WTC11 (cell line): ENCODE results near the gene MAML3. TPM values are rescaled to one million over a fixed set of nuclear protein-coding genes. Genes with fewer than 3 reads are reported as not detected.
A peak's percentile ranks its signal among the peaks of the same experiment; 100 is the strongest.

Experiments used
- ATAC-seq: fragments of 200-7000 bp; cut with Tn5 transposase; 2 replicates; pipeline ENCODE4 v1.10.0; 2021; ENCODE audit warnings: mild to moderate bottlenecking, moderate library complexity
- CTCF ChIA-PET: fragments of 300-600 bp; sonication (Branson Sonifier 250); formaldehyde crosslinking; loops from one replicate; lab custom pipeline; 2021; ENCODE audit warnings: antibody characterized with exemption; lab: Charles Lee
- POLR2A ChIA-PET: fragments of 350-600 bp; sonication (Branson Sonifier 250); formaldehyde crosslinking; loops from one replicate; lab custom pipeline; 2021; ENCODE audit warnings: antibody characterized with exemption; lab: Charles Lee
- DNase-seq: peaks from one replicate; pipeline ENCODE4 v3.0.0; 2021; ENCODE audit warnings: low spot score
- H3K27ac Mint-ChIP-seq: 2 replicates; pipeline ENCODE4 v1.8.0; 2021; ENCODE audit warnings: mixed read lengths
- H3K27me3 Mint-ChIP-seq: 2 replicates; pipeline ENCODE4 v1.8.0; 2021; ENCODE audit warnings: low read depth, mild to moderate bottlenecking, moderate library complexity, mixed read lengths
- H3K36me3 Mint-ChIP-seq: 2 replicates; pipeline ENCODE4 v1.8.0; 2021; ENCODE audit warnings: mixed read lengths
- H3K4me1 Mint-ChIP-seq: 2 replicates; pipeline ENCODE4 v1.8.0; 2022; ENCODE audit warnings: mixed read lengths
- H3K4me3 Mint-ChIP-seq: 2 replicates; pipeline ENCODE4 v1.8.0; 2021; ENCODE audit warnings: mild to moderate bottlenecking, moderate library complexity, mixed read lengths
- H3K9me3 Mint-ChIP-seq: 2 replicates; pipeline ENCODE4 v1.8.0; 2021; ENCODE audit warnings: mixed read lengths
- CREM ChIP-seq: sonication (generic); formaldehyde crosslinking; IDR thresholded peaks from 2 replicates; pipeline ENCODE4 v1.8.1; 2022; ENCODE audit warnings: mild to moderate bottlenecking, missing genetic modification reagents, moderate library complexity
- ESRRA ChIP-seq: sonication (generic); formaldehyde crosslinking; IDR thresholded peaks from 2 replicates; pipeline ENCODE4 v1.8.1; 2022; ENCODE audit warnings: mild to moderate bottlenecking, missing genetic modification reagents, borderline replicate concordance
- FOXJ3 ChIP-seq: sonication (generic); formaldehyde crosslinking; IDR thresholded peaks from 2 replicates; pipeline ENCODE4 v1.9.0; 2021; ENCODE audit warnings: missing genetic modification reagents, mild to moderate bottlenecking, borderline replicate concordance
- HMGA2 ChIP-seq: fragments of 250-450 bp; sonication (Bioruptor Pico); IDR thresholded peaks from 2 replicates; pipeline ENCODE4 v1.4.0; 2021; ENCODE audit warnings: mild to moderate bottlenecking, moderate library complexity
- MXD4 ChIP-seq: fragments of 250-450 bp; sonication (Bioruptor Pico); IDR thresholded peaks from 2 replicates; pipeline ENCODE4 v1.8.0; 2021; ENCODE audit warnings: mild to moderate bottlenecking, moderate library complexity, borderline replicate concordance
- RELA ChIP-seq: sonication (generic); formaldehyde crosslinking; IDR thresholded peaks from 2 replicates; pipeline ENCODE4 v1.8.1; 2022; ENCODE audit warnings: missing genetic modification reagents, mild to moderate bottlenecking, borderline replicate concordance
- SP1 ChIP-seq: sonication (generic); formaldehyde crosslinking; conservative IDR thresholded peaks from 2 replicates; pipeline ENCODE4 v1.8.1; 2022; ENCODE audit warnings: missing genetic modification reagents
- TP53 ChIP-seq: sonication (generic); formaldehyde crosslinking; IDR thresholded peaks from 2 replicates; pipeline ENCODE4 v1.8.1; 2023; ENCODE audit warnings: mild to moderate bottlenecking, missing genetic modification reagents
- ZBTB21 ChIP-seq: sonication (generic); formaldehyde crosslinking; IDR thresholded peaks from 2 replicates; pipeline ENCODE4 v1.8.1; 2023; ENCODE audit warnings: mild to moderate bottlenecking, missing genetic modification reagents, borderline replicate concordance
- ZNF138 ChIP-seq: sonication (generic); formaldehyde crosslinking; conservative IDR thresholded peaks from 2 replicates; pipeline ENCODE4 v1.8.1; 2022; ENCODE audit warnings: mild to moderate bottlenecking, moderate library complexity, missing genetic modification reagents
- ZNF232 ChIP-seq: sonication (generic); formaldehyde crosslinking; IDR thresholded peaks from 2 replicates; pipeline ENCODE4 v1.8.0; 2022; ENCODE audit warnings: mild to moderate bottlenecking, missing genetic modification reagents
- ZNF423 ChIP-seq: fragments of 250-450 bp; sonication (Bioruptor Pico); IDR thresholded peaks from 2 replicates; pipeline ENCODE4 v2.1.2; 2022; ENCODE audit warnings: mild to moderate bottlenecking, moderate library complexity
- total RNA-seq: library from RNA; stranded (reverse); gene quantifications from 3 replicates; pipeline ENCODE4 v1.2.3, GENCODE V29; 2021
- TF ChIP-seq, protein P1 (sequence below): sonication (generic); formaldehyde crosslinking; IDR thresholded peaks from 2 replicates; pipeline ENCODE4 v1.8.1; 2022; ENCODE audit warnings: low read depth, mild to moderate bottlenecking, moderate library complexity, missing genetic modification reagents, borderline replicate concordance
- TF ChIP-seq, protein P2 (sequence below): sonication (generic); formaldehyde crosslinking; IDR thresholded peaks from 2 replicates; pipeline ENCODE4 v1.8.0; 2022; ENCODE audit warnings: mild to moderate bottlenecking, missing genetic modification reagents
- TF ChIP-seq, protein P3 (sequence below): sonication (generic); formaldehyde crosslinking; IDR thresholded peaks from 2 replicates; pipeline ENCODE4 v1.8.1; 2023; ENCODE audit warnings: mild to moderate bottlenecking, missing genetic modification reagents, moderate library complexity
- TF ChIP-seq, protein P4 (sequence below): sonication (generic); formaldehyde crosslinking; IDR thresholded peaks from 2 replicates; pipeline ENCODE4 v1.8.0; 2023; ENCODE audit warnings: mild to moderate bottlenecking, missing genetic modification reagents
- TF ChIP-seq, protein P5 (sequence below): fragments of 250-450 bp; sonication (Bioruptor Pico); IDR thresholded peaks from 2 replicates; pipeline ENCODE4 v1.9.0; 2021; ENCODE audit warnings: mild to moderate bottlenecking
- TF ChIP-seq, protein P6 (sequence below): fragments of 250-450 bp; sonication (Bioruptor Pico); IDR thresholded peaks from 2 replicates; pipeline ENCODE4 v1.9.0; 2021; ENCODE audit warnings: mild to moderate bottlenecking, borderline replicate concordance
- TF ChIP-seq, protein P7 (sequence below): sonication (generic); formaldehyde crosslinking; IDR thresholded peaks from 2 replicates; pipeline ENCODE4 v1.8.0; 2022; ENCODE audit warnings: mild to moderate bottlenecking, missing genetic modification reagents
- TF ChIP-seq, protein P8 (sequence below): sonication (generic); formaldehyde crosslinking; IDR thresholded peaks from 2 replicates; pipeline ENCODE4 v1.8.0; 2022; ENCODE audit warnings: mild to moderate bottlenecking, missing genetic modification reagents

MAML3 gene
- total RNA-seq, 1 experiment from 2014 or later: 7.4 TPM

DNA sequence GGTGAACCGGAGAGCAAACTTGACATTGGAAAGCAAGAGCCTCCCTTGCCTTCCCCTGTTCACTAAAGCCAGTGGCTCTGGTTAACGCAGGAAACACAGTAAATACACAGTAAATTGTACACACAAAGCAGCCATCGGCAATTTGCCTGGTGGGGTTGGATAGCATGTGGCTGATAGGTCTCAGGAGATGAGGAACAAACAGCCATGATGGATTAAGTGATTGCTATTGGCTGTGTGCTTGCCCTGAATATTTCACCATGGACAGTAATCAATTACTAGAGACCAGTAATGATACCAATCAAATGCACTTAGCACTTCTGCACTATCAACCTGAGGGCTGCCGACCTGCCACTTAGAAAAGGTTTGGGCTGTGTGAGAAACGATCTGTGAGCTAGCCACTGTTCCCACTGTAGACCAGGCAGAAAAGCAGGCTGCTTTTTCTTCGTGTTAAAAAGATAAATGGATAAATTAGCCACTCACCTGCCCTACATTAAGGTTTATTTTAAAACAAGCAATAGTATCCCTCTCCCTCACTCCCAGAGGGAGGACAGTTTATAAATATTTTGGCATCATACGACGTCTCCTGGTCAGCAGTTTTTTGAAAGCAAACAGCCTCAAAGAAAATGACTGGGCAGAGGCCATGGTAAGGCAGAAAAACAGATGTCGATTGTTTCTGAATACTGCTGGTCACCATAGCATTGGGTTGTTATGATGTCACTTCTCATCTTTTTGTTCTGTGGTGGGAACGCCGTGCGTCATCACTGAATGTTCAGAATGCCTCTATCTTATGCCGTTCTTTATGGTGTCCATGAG, 167.1 kb downstream of the MAML3 start (continued):
- TF ChIP-seq, protein P1, sequence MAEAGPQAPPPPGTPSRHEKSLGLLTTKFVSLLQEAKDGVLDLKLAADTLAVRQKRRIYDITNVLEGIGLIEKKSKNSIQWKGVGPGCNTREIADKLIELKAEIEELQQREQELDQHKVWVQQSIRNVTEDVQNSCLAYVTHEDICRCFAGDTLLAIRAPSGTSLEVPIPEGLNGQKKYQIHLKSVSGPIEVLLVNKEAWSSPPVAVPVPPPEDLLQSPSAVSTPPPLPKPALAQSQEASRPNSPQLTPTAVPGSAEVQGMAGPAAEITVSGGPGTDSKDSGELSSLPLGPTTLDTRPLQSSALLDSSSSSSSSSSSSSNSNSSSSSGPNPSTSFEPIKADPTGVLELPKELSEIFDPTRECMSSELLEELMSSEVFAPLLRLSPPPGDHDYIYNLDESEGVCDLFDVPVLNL (CRISPR knock-in tag): no peak
- TF ChIP-seq ZBTB21 (CRISPR knock-in tag): no peak
- TF ChIP-seq ZNF423: no peak
- TF ChIP-seq ESRRA (CRISPR knock-in tag): no peak
- TF ChIP-seq RELA (CRISPR knock-in tag): no peak
- TF ChIP-seq MXD4 (CRISPR knock-in tag): no peak

DNA sequence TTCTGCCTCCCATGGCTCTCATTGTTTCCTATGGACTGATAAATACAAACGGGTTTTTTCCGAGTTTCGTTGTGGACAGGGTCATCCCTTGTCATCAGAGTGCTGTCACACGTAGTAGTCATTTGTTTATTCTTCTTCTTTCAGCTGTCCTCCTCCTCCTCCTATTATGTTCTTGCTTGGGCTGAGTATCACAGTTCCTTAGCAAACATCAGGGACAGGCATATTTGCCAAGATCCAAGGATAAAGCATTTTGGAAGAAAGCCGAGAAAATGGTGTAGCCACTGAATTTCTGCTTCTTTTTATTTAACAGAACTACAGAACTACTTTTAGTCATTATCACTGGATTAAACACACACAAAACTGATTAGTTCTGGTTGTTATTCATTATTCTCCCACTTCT, 167.9 kb downstream of the MAML3 start:
- Mint-ChIP-seq H3K9me3 (no peaks in the 10 kb centered on the region), H3K4me3 (no peak overlapping the region), H3K27ac (peak overlapping the region; percentile 81; the same call in 1 of the 2 replicates), H3K27me3 (no peaks in the 10 kb centered on the region), H3K4me1 (peaks cover 24% of the 10 kb centered on the region), H3K36me3 (no peaks in the 10 kb centered on the region)
- DNase-seq (no peak), ATAC-seq (no peak)
- TF ChIP-seq, protein P2, sequence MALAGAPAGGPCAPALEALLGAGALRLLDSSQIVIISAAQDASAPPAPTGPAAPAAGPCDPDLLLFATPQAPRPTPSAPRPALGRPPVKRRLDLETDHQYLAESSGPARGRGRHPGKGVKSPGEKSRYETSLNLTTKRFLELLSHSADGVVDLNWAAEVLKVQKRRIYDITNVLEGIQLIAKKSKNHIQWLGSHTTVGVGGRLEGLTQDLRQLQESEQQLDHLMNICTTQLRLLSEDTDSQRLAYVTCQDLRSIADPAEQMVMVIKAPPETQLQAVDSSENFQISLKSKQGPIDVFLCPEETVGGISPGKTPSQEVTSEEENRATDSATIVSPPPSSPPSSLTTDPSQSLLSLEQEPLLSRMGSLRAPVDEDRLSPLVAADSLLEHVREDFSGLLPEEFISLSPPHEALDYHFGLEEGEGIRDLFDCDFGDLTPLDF: no peak
- no peak for TF ChIP-seq TP53 (CRISPR knock-in tag)
- TF ChIP-seq, protein P3, sequence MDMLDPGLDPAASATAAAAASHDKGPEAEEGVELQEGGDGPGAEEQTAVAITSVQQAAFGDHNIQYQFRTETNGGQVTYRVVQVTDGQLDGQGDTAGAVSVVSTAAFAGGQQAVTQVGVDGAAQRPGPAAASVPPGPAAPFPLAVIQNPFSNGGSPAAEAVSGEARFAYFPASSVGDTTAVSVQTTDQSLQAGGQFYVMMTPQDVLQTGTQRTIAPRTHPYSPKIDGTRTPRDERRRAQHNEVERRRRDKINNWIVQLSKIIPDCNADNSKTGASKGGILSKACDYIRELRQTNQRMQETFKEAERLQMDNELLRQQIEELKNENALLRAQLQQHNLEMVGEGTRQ (CRISPR knock-in tag): no peak
- TF ChIP-seq, protein P4, sequence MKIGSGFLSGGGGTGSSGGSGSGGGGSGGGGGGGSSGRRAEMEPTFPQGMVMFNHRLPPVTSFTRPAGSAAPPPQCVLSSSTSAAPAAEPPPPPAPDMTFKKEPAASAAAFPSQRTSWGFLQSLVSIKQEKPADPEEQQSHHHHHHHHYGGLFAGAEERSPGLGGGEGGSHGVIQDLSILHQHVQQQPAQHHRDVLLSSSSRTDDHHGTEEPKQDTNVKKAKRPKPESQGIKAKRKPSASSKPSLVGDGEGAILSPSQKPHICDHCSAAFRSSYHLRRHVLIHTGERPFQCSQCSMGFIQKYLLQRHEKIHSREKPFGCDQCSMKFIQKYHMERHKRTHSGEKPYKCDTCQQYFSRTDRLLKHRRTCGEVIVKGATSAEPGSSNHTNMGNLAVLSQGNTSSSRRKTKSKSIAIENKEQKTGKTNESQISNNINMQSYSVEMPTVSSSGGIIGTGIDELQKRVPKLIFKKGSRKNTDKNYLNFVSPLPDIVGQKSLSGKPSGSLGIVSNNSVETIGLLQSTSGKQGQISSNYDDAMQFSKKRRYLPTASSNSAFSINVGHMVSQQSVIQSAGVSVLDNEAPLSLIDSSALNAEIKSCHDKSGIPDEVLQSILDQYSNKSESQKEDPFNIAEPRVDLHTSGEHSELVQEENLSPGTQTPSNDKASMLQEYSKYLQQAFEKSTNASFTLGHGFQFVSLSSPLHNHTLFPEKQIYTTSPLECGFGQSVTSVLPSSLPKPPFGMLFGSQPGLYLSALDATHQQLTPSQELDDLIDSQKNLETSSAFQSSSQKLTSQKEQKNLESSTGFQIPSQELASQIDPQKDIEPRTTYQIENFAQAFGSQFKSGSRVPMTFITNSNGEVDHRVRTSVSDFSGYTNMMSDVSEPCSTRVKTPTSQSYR (CRISPR knock-in tag): no peak
- TF ChIP-seq, protein P5, sequence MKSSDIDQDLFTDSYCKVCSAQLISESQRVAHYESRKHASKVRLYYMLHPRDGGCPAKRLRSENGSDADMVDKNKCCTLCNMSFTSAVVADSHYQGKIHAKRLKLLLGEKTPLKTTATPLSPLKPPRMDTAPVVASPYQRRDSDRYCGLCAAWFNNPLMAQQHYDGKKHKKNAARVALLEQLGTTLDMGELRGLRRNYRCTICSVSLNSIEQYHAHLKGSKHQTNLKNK (CRISPR knock-in tag): no peak
- TF ChIP-seq, protein P6, sequence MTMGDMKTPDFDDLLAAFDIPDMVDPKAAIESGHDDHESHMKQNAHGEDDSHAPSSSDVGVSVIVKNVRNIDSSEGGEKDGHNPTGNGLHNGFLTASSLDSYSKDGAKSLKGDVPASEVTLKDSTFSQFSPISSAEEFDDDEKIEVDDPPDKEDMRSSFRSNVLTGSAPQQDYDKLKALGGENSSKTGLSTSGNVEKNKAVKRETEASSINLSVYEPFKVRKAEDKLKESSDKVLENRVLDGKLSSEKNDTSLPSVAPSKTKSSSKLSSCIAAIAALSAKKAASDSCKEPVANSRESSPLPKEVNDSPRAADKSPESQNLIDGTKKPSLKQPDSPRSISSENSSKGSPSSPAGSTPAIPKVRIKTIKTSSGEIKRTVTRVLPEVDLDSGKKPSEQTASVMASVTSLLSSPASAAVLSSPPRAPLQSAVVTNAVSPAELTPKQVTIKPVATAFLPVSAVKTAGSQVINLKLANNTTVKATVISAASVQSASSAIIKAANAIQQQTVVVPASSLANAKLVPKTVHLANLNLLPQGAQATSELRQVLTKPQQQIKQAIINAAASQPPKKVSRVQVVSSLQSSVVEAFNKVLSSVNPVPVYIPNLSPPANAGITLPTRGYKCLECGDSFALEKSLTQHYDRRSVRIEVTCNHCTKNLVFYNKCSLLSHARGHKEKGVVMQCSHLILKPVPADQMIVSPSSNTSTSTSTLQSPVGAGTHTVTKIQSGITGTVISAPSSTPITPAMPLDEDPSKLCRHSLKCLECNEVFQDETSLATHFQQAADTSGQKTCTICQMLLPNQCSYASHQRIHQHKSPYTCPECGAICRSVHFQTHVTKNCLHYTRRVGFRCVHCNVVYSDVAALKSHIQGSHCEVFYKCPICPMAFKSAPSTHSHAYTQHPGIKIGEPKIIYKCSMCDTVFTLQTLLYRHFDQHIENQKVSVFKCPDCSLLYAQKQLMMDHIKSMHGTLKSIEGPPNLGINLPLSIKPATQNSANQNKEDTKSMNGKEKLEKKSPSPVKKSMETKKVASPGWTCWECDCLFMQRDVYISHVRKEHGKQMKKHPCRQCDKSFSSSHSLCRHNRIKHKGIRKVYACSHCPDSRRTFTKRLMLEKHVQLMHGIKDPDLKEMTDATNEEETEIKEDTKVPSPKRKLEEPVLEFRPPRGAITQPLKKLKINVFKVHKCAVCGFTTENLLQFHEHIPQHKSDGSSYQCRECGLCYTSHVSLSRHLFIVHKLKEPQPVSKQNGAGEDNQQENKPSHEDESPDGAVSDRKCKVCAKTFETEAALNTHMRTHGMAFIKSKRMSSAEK: no peak
- TF ChIP-seq HMGA2 (CRISPR knock-in tag): no peak
- TF ChIP-seq SP1 (CRISPR knock-in tag): no peak
- TF ChIP-seq, protein P7, sequence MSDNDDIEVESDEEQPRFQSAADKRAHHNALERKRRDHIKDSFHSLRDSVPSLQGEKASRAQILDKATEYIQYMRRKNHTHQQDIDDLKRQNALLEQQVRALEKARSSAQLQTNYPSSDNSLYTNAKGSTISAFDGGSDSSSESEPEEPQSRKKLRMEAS: no peak
- TF ChIP-seq, protein P8, sequence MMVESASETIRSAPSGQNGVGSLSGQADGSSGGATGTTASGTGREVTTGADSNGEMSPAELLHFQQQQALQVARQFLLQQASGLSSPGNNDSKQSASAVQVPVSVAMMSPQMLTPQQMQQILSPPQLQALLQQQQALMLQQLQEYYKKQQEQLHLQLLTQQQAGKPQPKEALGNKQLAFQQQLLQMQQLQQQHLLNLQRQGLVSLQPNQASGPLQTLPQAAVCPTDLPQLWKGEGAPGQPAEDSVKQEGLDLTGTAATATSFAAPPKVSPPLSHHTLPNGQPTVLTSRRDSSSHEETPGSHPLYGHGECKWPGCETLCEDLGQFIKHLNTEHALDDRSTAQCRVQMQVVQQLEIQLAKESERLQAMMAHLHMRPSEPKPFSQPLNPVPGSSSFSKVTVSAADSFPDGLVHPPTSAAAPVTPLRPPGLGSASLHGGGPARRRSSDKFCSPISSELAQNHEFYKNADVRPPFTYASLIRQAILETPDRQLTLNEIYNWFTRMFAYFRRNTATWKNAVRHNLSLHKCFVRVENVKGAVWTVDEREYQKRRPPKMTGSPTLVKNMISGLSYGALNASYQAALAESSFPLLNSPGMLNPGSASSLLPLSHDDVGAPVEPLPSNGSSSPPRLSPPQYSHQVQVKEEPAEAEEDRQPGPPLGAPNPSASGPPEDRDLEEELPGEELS (CRISPR knock-in tag): no peak
- no peak for TF ChIP-seq CREM
- TF ChIP-seq ZNF423: no peak
- TF ChIP-seq ZNF232 (CRISPR knock-in tag): no peak
- TF ChIP-seq ZNF138: no peak
- TF ChIP-seq FOXJ3: no peak
- POLR2A ChIA-PET: no interaction called here
- CTCF ChIA-PET: no interaction called here
